Fibroblast of lung (primary cell): ENCODE results near the gene OXER1. TPM values are rescaled to one million over a fixed set of nuclear protein-coding genes. Genes with fewer than 3 reads are reported as not detected.

Experiments used
- DNase-seq, 2 donors: peaks; one replicate each; pipeline versions ENCODE4 v3.0.0 to v3.0.0-alpha.2; 2010; ENCODE audit warnings: low read depth in 2 of 2
- H2AFZ ChIP-seq: 2 replicates; pipeline ENCODE4 v1.5.1; 2012; ENCODE audit warnings: low read length, control low read depth, inconsistent platforms
- H3K27ac ChIP-seq: 2 replicates; pipeline ENCODE4 v1.5.1; 2011; ENCODE audit warnings: low read length, control low read depth; ENCODE audit not compliant: insufficient read depth
- H3K27me3 ChIP-seq: 2 replicates; pipeline ENCODE4 v1.5.1; 2011; ENCODE audit warnings: mild to moderate bottlenecking, low read length; ENCODE audit not compliant: control insufficient read depth, insufficient read depth
- H3K36me3 ChIP-seq: 2 replicates; pipeline ENCODE4 v1.5.1; 2011; ENCODE audit warnings: low read length; ENCODE audit not compliant: control insufficient read depth, insufficient read depth
- H3K4me1 ChIP-seq: 2 replicates; pipeline ENCODE4 v1.5.1; 2011; ENCODE audit warnings: low read length; ENCODE audit not compliant: control insufficient read depth, insufficient read depth; ENCODE audit errors: extremely low read depth
- H3K4me2 ChIP-seq: 2 replicates; pipeline ENCODE4 v1.5.1; 2011; ENCODE audit warnings: low read length, control low read depth; ENCODE audit not compliant: insufficient read depth; ENCODE audit errors: extremely low read depth
- H3K4me3 ChIP-seq, 4 experiments: fragments of 200-600 bp in 1 of 4; sonication (generic) in 1 of 4; replicated peaks in 1 of 4; 2 replicates each; pipeline ENCODE4 v1.5.1; 2011 to 2016; ENCODE audit warnings: low read length in 4 of 4, low read depth in 3 of 4, mild to moderate bottlenecking in 3 of 4, control low read depth in 2 of 4, inconsistent platforms in 1 of 4, mixed read lengths in 1 of 4; ENCODE audit not compliant: insufficient read depth in 1 of 4; ENCODE audit errors: control extremely low read depth in 1 of 4
- H3K79me2 ChIP-seq: 2 replicates; pipeline ENCODE4 v1.5.1; 2012; ENCODE audit warnings: mild to moderate bottlenecking, low read length, inconsistent platforms; ENCODE audit not compliant: control insufficient read depth, insufficient read depth
- H3K9ac ChIP-seq: 2 replicates; pipeline ENCODE4 v1.5.1; 2011; ENCODE audit warnings: mild to moderate bottlenecking, low read length, control low read depth; ENCODE audit not compliant: insufficient read depth
- H3K9me3 ChIP-seq: 2 replicates; pipeline ENCODE4 v1.5.1; 2012; ENCODE audit warnings: low read depth, low read length; ENCODE audit not compliant: control insufficient read depth, insufficient read depth
- H4K20me1 ChIP-seq: 2 replicates; pipeline ENCODE4 v1.5.1; 2011; ENCODE audit warnings: low read length; ENCODE audit not compliant: control insufficient read depth, insufficient read depth; ENCODE audit errors: extremely low read depth
- EZH2 ChIP-seq: IDR thresholded peaks from 2 replicates; pipeline ENCODE4 v1.5.1; 2012; ENCODE audit warnings: low read length, control low read depth, mild to moderate bottlenecking; ENCODE audit errors: missing control alignments
- polyA plus RNA-seq, 2 donors: library from polyadenylated mRNA; depleted of rRNA in 1 of 2; stranded (reverse) in 1 of 2; unstranded in 1 of 2; fragments of >200 nt; gene quantifications; 2 replicates each; pipeline ENCODE4 v1.2.1, GENCODE V29; 2011 to 2012; ENCODE audit warnings: missing spikeins in 1 of 2
- total RNA-seq: library from RNA; depleted of rRNA; stranded (reverse); fragments of >200 nt; gene quantifications from 2 replicates; pipeline ENCODE4 v1.2.1, GENCODE V29; 2014
- TF ChIP-seq, protein P1 (sequence below), 2 donors: IDR thresholded peaks in 1 of 2; conservative IDR thresholded peaks in 1 of 2; 1 replicate in 1 of 2; 2 replicates in 1 of 2; pipeline ENCODE4 v1.5.1; 2011 to 2012; ENCODE audit warnings: low read length in 2 of 2, control low read depth in 1 of 2, inconsistent platforms in 1 of 2, low read depth in 1 of 2, mild to moderate bottlenecking in 1 of 2

Gene OXER1
- total and polyA plus RNA-seq, 2 donors (not counting 1 experiment from before 2014, with no cell fraction given): 0.17 TPM; not detected in 1

DNA sequence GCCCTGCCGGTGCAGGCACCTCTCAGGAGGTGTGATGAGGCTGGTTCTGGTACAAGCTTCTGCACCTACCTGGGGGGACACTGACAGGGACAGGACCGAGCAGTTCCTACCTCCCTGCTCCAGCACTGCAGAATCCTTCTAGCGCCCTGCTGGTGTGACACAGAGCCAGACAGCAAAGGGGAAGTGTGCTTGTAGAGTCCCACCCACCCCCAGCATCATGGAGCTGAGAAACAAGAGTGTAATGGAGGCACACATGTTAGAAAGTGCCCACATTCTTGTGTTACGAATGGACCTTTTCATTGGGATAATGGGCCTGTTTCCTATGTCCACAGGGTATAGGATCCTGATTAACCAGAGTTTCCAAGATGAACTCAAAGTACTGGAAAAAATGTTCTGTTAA is 38.3 kb downstream of the OXER1 start:
- no peak for DNase-seq
- Histone ChIP-seq H3K9me3 (no peaks in the 10 kb centered on the region), H3K4me3 (no peak overlapping the region), H3K4me2 (no peak overlapping the region), H3K79me2 (no peaks in the 10 kb centered on the region), H3K4me1 (no peaks in the 10 kb centered on the region), H2AFZ (no peak overlapping the region), H3K27me3 (no peaks in the 10 kb centered on the region), H3K36me3 (no peaks in the 10 kb centered on the region), H3K27ac (no peak overlapping the region), H3K9ac (no peak overlapping the region), H4K20me1 (no peaks in the 10 kb centered on the region)
- no peak for TF ChIP-seq EZH2
- TF ChIP-seq, protein P1, sequence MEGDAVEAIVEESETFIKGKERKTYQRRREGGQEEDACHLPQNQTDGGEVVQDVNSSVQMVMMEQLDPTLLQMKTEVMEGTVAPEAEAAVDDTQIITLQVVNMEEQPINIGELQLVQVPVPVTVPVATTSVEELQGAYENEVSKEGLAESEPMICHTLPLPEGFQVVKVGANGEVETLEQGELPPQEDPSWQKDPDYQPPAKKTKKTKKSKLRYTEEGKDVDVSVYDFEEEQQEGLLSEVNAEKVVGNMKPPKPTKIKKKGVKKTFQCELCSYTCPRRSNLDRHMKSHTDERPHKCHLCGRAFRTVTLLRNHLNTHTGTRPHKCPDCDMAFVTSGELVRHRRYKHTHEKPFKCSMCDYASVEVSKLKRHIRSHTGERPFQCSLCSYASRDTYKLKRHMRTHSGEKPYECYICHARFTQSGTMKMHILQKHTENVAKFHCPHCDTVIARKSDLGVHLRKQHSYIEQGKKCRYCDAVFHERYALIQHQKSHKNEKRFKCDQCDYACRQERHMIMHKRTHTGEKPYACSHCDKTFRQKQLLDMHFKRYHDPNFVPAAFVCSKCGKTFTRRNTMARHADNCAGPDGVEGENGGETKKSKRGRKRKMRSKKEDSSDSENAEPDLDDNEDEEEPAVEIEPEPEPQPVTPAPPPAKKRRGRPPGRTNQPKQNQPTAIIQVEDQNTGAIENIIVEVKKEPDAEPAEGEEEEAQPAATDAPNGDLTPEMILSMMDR (conservative IDR thresholded peaks at IDR 0.05 in 1 of 2, IDR thresholded peaks at IDR 0.05 in 1 of 2; ENCODE audit: low read depth in 1 of 2, low read length in 2 of 2): no peak

DNA sequence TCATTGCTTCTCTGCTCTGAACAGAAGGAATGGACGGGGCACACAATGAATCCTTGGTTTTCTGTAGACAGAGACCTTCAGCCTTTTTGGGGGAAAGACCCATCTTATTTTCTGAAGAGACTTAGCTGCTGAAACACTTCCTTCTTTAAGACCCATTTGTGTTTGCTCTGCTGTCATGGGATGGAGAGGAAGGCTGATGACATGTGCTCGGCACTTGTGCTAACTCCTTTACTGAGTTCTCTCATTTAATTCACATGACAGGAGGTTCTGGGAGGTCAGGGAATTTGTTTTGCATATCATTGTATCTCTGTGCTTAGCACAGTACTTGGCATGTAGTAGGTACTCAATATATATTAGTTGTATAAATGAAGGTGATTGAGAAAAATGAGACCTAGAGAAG is 39.0 kb downstream of the OXER1 start:
- no peaks in the 10 kb centered on the region for H3K9me3 ChIP-seq
- no peaks in the 10 kb centered on the region for H3K79me2 ChIP-seq
- no peak for DNase-seq
- H3K27ac ChIP-seq: no peak overlapping the region
- no peak overlapping the region for H3K4me3 ChIP-seq
- no peak overlapping the region for H3K9ac ChIP-seq
- no peaks in the 10 kb centered on the region for H3K27me3 ChIP-seq
- TF ChIP-seq, protein P1 (conservative IDR thresholded peaks at IDR 0.05 in 1 of 2, IDR thresholded peaks at IDR 0.05 in 1 of 2; ENCODE audit: low read depth in 1 of 2, low read length in 2 of 2): no peak
- TF ChIP-seq EZH2: no peak
- no peak overlapping the region for H2AFZ ChIP-seq
- H4K20me1 ChIP-seq: no peaks in the 10 kb centered on the region
- H3K36me3 ChIP-seq: no peaks in the 10 kb centered on the region
- no peaks in the 10 kb centered on the region for H3K4me1 ChIP-seq
- H3K4me2 ChIP-seq: no peak overlapping the region

DNA sequence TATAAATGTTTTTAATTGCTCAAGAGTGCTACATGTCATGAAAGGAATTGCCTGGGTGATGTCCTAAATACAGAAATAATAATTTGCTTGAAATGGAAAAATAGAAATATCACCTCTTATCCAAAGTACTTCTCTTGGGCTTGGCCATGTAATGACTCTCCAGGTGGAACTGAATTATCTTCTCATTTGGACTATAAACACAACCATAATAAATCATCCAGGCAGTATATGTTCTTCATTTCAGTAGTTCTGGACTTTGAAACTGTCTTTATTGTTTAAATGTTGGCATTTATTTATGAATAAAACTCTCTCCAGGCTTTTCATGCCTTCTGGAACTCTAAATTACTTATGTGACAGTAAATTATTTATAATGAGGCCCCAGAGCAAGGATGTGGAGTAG is 40.5 kb downstream of the OXER1 start:
- Histone ChIP-seq H3K36me3 (no peaks in the 10 kb centered on the region), H3K79me2 (no peaks in the 10 kb centered on the region), H3K27ac (no peak overlapping the region), H2AFZ (no peak overlapping the region), H3K9me3 (no peaks in the 10 kb centered on the region), H3K27me3 (no peaks in the 10 kb centered on the region), H3K4me1 (no peaks in the 10 kb centered on the region), H3K4me2 (no peak overlapping the region), H3K9ac (no peak overlapping the region), H3K4me3 (no peak overlapping the region), H4K20me1 (no peaks in the 10 kb centered on the region)
- no peak for DNase-seq
- TF ChIP-seq EZH2: no peak
- TF ChIP-seq, protein P1 (conservative IDR thresholded peaks at IDR 0.05 in 1 of 2, IDR thresholded peaks at IDR 0.05 in 1 of 2; ENCODE audit: low read depth in 1 of 2, low read length in 2 of 2): no peak
